NCI-H2227 (cell line): ENCODE data around the gene ASIC4.
A peak's percentile ranks its signal among the peaks of the same experiment; 100 is the strongest.

Source experiments
- DNase-seq: peaks from one replicate; lab custom pipeline; 2025; ENCODE audit not compliant: unreplicated experiment; lab: John Stamatoyannopoulos, UW

The ASIC4 gene

DNA sequence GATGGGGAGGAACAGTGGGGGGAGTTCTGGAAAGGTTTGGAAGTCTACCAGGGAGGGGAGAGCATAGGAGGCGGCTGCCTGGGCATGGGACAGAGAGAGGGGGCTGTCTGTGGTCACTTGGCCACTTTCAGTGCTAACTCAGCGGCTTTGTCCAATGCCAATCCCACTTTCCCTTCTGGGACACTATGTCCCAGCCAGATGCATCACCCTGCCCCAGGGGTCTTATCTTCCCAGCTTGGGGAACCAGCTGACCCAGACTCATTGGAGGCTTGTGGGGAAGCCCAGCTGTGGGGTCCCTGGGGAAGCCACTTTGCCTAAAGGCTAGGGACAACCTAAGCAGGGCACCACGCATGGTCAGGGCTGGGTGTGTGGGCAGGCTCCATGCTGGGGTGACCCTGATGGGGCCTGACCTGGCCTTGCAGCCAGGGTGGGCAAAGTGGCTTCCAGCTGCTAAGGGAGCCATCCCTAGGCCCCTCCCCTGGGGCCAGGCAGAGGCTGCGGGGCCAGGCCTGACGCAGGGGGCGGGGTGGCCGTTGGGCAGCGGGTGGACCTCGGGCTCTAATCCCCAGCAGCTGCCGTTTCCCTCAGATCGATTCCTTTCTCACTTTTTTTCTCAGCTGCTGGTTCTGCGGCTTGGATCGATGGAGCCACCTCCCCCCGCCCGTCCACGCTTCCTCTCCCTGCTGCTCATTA, 1.6 kb upstream of the ASIC4 start:
- peak; percentile 30 for DNase-seq

GRCh38 chr2:219513787-219514186, 495 bp upstream of the ASIC4 start:
- no peak for DNase-seq

DNA sequence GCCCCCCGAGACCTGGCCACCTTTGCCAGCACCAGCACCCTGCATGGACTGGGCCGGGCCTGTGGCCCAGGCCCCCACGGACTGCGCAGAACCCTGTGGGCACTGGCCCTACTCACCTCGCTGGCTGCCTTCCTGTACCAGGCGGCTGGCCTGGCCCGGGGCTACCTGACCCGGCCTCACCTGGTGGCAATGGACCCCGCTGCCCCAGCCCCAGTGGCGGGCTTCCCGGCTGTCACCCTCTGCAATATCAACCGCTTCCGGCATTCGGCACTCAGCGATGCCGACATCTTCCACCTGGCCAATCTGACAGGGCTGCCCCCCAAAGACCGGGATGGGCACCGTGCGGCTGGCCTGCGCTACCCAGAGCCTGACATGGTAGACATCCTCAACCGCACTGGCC, 554 bp downstream of the ASIC4 start:
- DNase-seq: no peak

DNA sequence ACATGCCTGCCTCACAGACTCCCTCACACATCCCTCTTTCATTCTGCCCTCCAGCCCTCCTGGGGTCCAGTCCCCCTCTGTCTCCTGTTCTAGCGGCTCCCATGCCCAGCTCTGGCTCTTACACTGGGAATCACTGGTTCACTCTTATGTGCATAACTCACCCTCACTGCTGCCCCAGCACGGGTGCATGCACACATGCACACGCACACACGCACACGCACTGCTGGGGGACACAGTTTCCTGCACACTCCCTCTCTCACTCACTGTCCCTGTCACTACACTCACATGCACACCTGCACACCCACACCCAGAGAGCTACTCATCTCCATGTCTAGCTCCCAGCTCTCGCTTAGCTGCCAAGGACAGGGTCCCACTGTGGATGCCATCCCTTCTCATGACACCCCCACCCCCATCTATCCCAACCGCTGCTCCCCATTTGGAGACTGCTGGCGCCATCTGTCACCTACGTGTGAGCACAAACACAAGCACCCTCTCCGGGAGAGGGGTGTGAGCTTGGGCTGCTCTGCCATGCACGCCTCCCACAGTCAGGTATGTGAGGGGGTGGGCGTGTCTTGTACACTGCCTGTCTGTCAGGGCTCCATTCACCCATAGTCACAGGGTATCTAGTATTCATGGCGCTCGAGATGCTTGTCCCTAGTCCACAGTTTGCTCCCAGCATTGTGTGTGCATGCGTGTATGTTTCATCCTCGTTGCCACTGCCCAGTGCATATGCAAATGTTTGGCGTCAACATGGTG, 1.8 kb downstream of the ASIC4 start:
- DNase-seq: no peak

DNA sequence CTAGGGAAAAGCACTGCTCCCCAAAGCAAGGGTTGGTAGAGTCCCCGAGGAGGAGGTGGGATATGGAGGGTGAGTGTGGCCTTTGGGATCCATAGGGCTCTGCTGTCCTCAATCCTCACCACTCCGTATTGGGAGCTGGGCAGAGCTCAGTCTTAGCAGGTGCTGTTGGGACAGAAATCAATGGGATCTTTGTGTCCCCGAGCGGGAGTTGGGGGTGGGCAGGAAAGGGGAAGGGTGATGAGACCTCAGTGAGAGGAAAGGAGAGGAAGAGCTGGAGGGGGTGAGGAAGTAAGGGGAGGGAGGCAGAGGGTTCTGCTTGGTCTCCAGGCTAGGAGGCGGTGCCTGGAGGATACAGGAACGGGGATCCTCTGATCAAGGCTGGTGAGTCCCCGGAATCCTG, 2.6 kb downstream of the ASIC4 start:
- no peak for DNase-seq

DNA sequence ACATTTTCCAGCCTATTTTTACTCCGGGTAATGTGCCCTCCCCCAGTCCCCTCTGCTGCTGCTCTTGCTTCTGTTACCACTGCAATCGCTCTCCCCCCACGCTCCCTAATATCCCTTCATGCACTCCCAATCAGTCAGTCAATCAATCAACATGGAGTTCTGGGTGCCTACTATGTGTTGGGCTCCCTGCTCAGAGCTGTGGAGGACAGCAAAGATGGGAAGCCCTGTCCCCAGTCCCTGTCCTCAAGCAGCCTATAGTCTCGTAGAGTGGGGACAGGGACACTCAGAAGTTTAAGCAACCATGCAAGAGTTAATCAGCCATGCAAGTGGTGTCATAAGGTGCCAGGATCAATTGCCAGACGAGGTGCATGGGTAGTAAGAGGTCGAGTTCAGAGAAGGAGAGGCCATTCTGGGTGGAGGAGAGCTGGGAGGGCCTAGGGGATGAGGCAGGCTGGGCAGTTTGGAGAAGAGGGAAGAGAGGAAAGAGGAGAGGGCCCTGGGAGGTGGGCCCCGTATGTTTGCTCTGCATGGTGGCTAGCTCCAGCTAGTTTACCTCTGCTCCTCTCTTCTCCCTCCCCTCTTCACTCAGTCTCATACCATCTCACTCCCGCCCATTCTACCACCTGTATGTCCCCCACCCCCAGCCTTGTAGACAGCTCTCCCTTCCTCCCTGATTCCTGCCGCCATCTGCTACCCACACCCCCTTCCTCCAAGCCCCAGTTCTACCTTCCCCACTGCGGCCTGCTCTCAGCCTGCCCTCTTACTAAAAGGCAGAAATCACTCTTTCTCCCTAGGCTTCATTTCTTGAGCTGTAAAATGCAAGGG, 3.9 kb downstream of the ASIC4 start:
- no peak for DNase-seq

DNA sequence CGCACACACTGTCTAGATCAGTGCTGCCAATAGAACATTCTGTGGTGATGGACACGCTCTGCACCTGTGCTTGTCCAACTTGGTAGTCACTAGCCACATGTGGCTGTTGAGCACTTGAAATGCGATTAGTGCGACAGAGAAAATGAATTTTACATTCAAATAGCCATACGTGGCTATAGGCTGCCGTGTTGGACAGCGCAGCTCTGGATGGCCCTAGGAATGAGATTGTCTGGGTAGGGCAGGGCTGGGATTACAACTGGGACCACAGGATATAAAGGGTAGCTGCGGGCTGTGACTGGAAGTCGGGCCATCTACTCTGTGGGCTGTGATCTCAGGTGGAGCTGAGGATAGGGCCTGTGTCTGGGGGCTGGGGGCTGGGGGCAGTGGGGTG, 5.2 kb downstream of the ASIC4 start:
- DNase-seq: no peak

DNA sequence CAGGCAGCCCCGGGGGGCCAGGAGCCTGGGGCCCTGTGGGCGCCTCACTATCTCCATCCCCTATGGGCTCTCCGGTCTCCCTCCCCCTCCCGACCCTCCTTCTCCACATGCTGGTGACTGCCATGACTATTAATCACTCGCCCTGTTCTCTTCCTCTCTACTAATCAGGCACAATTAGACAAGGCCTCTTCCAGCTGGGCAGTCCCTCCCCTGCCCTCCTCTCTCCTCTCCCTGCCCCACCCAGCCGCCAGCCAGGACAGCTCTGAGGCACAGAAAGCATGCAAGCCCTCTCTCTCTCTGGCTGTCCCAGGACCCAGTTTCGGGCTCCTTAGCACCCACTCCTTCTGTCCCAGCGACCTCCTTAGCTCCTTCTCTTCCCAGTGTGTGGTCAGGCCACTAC, 5.8 kb downstream of the ASIC4 start:
- DNase-seq: no peak

DNA sequence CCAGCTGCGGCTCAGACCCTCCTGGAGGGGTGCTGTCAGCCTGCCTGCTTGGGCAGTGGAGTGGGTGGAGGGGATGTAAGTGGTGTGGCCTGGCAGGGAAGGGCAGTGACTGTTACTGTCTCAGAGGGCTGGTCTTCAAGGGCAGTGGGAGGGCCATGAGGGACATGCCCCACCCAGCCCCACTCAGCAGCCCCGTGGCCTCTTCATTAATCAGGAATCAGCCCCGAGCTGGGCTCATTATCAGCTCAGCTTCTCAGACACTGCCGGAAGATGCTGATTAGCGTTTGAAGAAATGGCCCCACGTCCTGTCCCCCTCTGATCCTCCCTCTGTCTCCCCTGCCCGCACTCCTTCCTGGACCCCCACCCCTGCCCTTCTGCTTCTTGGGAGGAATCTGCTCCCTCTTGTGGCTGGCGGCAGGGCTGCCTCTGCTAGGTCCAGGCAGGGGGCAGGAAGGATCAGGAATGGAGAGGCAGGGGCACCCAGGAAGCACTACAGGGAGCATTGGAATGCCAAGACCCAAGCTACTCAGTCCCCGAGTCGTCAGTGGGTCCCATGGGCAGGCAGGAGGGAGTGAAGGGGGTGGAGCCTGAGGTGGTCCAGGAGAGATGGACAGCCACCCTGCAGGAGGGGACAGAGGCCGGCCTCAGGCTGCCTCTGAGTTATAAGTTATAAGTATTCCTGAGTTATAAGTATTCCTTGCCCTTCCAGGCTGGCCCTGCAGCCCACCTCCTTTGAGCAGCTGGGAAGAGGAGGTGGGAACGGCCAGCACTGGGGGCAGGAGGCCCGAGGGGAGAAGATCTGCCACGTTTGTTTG, 7.0 kb downstream of the ASIC4 start:
- DNase-seq: peak; percentile 65

- DNase-seq: peak; percentile 72
Measured at GRCh38 chr2:219522111-219523030, 8.1 kb downstream of the ASIC4 start.

DNA sequence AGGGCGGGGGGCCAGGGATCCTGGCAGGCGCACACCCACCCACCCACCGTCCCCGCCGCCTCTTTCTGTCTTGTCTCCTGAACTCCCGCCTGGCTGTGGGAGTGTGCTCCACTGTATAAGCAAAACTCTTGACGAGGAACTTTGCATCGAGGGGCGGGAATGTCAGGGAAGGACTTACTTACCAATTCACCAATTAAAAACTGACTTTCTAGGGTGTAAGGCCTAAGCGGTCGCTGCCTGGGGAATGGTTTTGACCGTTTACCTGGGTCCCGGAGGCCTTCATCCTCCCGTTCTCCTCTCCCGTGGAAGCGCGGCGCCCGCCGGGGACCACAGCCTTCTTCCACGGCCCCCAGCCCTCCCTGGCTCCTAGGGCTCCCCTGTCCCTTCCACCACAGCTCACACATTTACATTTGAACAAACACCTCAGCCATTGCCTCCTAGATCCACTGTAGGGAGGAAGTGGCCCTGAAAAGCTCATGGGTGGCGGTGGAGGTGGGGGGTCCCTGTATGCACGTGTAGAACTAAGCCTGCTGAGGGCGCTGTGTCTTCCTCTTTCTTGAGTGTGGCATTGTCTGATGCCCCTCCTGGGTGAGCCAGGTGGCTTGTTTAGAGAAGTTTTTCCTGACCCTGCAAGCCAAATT, 8.9 kb downstream of the ASIC4 start:
- peak; percentile 60 for DNase-seq

DNA sequence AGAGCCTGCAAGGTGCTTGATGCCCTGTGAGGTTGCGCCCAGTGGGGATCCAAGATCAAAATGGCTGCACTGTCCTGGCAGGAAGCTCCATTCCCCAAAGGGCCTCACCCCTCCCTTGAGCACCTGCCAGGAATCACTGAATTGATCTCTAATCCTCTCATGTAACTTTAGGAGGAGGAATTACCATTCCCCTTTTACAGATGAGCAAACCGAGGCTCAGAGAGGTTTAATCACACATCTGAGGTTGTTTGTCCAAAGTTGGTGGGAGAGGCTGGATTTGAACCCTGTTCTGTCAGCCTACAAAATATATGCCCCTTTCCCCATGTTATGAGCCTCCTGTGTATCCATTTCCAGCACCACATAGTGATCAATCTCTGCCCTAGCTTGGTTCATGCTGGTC, 10.5 kb downstream of the ASIC4 start:
- no peak for DNase-seq

- peak; percentile 86 for DNase-seq
Measured at GRCh38 chr2:219525533-219526232, 11.4 kb downstream of the ASIC4 start.

- DNase-seq: no peak
Measured at GRCh38 chr2:219526320-219527075, 12.2 kb downstream of the ASIC4 start.

DNA sequence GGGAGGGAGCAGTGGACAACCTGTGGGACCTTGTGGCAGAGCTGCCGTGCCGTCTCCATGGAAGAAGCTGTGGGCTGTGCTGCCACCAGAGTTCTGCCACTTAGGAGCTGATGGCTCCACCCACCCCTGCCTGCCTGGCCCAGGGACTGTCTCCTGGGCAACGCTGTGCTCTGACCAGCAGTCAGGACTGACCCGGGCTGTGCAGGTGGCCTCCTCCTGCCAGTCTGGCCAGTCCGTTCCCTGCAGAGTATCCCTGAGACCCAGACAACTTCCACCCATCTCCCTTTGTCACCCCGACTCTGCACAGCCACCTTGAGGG, 12.8 kb downstream of the ASIC4 start:
- peak; percentile 42 for DNase-seq

- DNase-seq: no peak
Measured at GRCh38 chr2:219527472-219527871, 13.2 kb downstream of the ASIC4 start.

- peak; percentile 91 for DNase-seq
Measured at GRCh38 chr2:219530048-219530963, 16.0 kb downstream of the ASIC4 start.
